Epithelial cell of proximal tubule (primary cell): ENCODE data around the gene TMEFF2. TPM values are rescaled to one million over a fixed set of nuclear protein-coding genes. Genes with fewer than 3 reads are reported as not detected.
A peak's percentile ranks its signal among the peaks of the same experiment; 100 is the strongest.

ENCODE experiments used
- DNase-seq: peaks from one replicate; pipeline ENCODE4 v3.0.0-alpha.2; 2011; ENCODE audit warnings: low read depth
- H3K4me3 ChIP-seq: 2 replicates; pipeline ENCODE4 v1.5.1; 2011; ENCODE audit warnings: low read depth, mild to moderate bottlenecking, low read length
- total RNA-seq: library from RNA; depleted of rRNA; stranded (reverse); fragments of >200 nt; gene quantifications from 2 replicates; pipeline ENCODE4 v1.2.3, GENCODE V29; 2015
- TF ChIP-seq, protein P1 (sequence below): conservative IDR thresholded peaks from 2 replicates; pipeline ENCODE4 v1.5.1; 2012; ENCODE audit warnings: low read depth, mild to moderate bottlenecking, low read length

TMEFF2 gene
- total RNA-seq, 1 donor from 2014 or later = not detected

DNA sequence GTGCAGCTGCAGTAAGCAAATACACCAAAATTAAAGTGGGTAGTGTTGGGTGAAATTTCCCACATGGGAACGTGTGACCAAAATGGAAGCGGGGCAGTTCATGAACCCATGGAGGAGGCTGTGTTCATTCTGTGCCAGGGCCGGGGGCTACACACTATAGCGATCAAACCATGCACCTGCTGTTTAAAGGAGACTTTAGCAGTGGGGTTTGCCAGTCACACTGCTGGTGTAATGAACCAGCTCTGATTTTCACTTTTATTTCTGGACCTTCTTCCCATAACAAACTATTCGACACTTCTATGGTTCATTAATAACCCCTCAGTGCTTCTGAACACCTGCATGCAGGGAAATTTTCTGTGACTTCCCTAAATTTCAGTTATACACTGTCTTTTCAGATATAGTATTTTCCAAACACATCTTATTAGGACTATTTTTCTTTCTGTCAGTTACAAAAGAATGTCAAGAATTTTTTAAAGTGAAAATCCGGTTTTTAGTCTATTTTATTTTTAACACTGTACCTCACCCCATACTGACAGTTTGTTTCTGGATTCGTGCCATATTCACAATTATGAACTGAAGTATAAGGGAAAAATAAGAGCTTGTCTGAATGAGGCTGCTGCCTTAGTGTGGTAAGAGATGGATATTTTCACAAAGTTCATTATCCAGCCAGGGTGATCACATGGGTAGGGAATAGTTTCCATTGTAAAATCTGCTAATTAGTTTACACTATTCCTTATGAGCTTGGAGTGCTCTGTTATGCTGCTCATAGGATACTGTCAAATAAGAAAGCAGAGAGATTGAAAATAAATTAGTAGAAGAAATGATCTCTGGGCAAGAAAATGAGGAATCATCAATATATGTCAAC, 236.5 kb downstream of the TMEFF2 start:
- TF ChIP-seq, protein P1, sequence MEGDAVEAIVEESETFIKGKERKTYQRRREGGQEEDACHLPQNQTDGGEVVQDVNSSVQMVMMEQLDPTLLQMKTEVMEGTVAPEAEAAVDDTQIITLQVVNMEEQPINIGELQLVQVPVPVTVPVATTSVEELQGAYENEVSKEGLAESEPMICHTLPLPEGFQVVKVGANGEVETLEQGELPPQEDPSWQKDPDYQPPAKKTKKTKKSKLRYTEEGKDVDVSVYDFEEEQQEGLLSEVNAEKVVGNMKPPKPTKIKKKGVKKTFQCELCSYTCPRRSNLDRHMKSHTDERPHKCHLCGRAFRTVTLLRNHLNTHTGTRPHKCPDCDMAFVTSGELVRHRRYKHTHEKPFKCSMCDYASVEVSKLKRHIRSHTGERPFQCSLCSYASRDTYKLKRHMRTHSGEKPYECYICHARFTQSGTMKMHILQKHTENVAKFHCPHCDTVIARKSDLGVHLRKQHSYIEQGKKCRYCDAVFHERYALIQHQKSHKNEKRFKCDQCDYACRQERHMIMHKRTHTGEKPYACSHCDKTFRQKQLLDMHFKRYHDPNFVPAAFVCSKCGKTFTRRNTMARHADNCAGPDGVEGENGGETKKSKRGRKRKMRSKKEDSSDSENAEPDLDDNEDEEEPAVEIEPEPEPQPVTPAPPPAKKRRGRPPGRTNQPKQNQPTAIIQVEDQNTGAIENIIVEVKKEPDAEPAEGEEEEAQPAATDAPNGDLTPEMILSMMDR = no peak

GRCh38 chr2:191954451-191954850, 240.3 kb downstream of the TMEFF2 start:
- TF ChIP-seq, protein P1 = no peak
- no peak for DNase-seq
- no peak overlapping the region for H3K4me3 ChIP-seq

More for the DNA sequence above, 236.5 kb downstream of the TMEFF2 start:
- no peak overlapping the region for H3K4me3 ChIP-seq
- DNase-seq = no peak

- TF ChIP-seq, protein P1 = no peak
- DNase-seq = no peak
- H3K4me3 ChIP-seq = no peak overlapping the region
These were observed 242.0 kb downstream of the TMEFF2 start for GRCh38 chr2:191952515-191953270.

GRCh38 chr2:191951832-191952231, 242.9 kb downstream of the TMEFF2 start:
- TF ChIP-seq, protein P1 = no peak
- DNase-seq = no peak
- H3K4me3 ChIP-seq = no peak overlapping the region

- H3K4me3 ChIP-seq = no peak overlapping the region
- TF ChIP-seq, protein P1 = no peak
- DNase-seq = no peak
These were observed 243.4 kb downstream of the TMEFF2 start for GRCh38 chr2:191951376-191951775.

- no peak overlapping the region for H3K4me3 ChIP-seq
- TF ChIP-seq, protein P1 = no peak
- DNase-seq = peak; percentile 26
These were observed 244.4 kb downstream of the TMEFF2 start for GRCh38 chr2:191950132-191950874.
